ENCODE measurements around the gene CFAP99. TPM values are rescaled to one million over a fixed set of nuclear protein-coding genes. Genes with fewer than 3 reads are reported as not detected.

CFAP99 gene
- polyA plus RNA-seq, 1 donor (not counting 4 experiments of a cell fraction or from before 2014, with no cell fraction given), result not detected

- Histone ChIP-seq H3K27ac (ENCODE audit: control insufficient read depth, insufficient read depth, low read length) (no peak within 1 kb of the TSS), H3K4me1 (ENCODE audit: control insufficient read depth, extremely low read depth, insufficient read depth, low read length) (peaks cover 20% of the 10 kb centered on the region), H2AFZ (ENCODE audit: control insufficient read depth, low read length) (peak within 1 kb of the TSS; percentile 33), H3K9me1 (ENCODE audit: control insufficient read depth, extremely low read depth, insufficient read depth, low read length) (no peaks in the 10 kb centered on the region), H3K9ac (ENCODE audit: control insufficient read depth, extremely low read depth, insufficient read depth, low read length) (peak within 1 kb of the TSS; percentile 50), H3K9me3 (ENCODE audit: control insufficient read depth, low read depth, low read length) (no peaks in the 10 kb centered on the region), H3K27me3 (ENCODE audit: control insufficient read depth, extremely low read depth, insufficient read depth, low read length) (peaks cover 59% of the 10 kb centered on the region), H4K20me1 (ENCODE audit: control insufficient read depth, extremely low read depth, insufficient read depth, low read length) (no peaks in the 10 kb centered on the region), H3K36me3 (ENCODE audit: control insufficient read depth in 2 of 2, extremely low read depth in 1 of 2, insufficient read depth in 2 of 2, low read length in 2 of 2) (no peaks in the 10 kb centered on the region), H3K79me2 (ENCODE audit: control insufficient read depth, insufficient read depth, low read length) (no peaks in the 10 kb centered on the region), H3K4me3 (ENCODE audit: control insufficient read depth in 2 of 3, extremely low read depth in 1 of 3, insufficient read depth in 2 of 3, low read depth in 1 of 3, low read length in 3 of 3) (peak within 1 kb of the TSS; percentile 44 to 69 (median 68)), H3K4me2 (ENCODE audit: control insufficient read depth, extremely low read depth, insufficient read depth, low read depth, low read length) (peak within 1 kb of the TSS; percentile 91)
- dilution Hi-C loops (cut with MboI; ENCODE audit: extremely low pct_ligation_motif_present, low sequenced_read_pairs), result no loop called here
- no peak for DNase-seq (ENCODE audit: low read depth, low spot score)
- TF ChIP-seq CTCF (optimal IDR thresholded peaks at IDR 0.05 in 1 of 3, IDR thresholded peaks at IDR 0.05 in 1 of 3, conservative IDR thresholded peaks at IDR 0.05 in 1 of 3; ENCODE audit: extremely low read depth in 1 of 3, insufficient read depth in 2 of 3, low read length in 3 of 3), result no peak
- TF ChIP-seq EZH2 (IDR thresholded peaks at IDR 0.05; ENCODE audit: low read length), result peak; percentile 98
- FAIRE-seq, result no peak
Measured at GRCh38 chr4:2417765-2418649, 748 bp upstream of the CFAP99 start, which contains the start of gene ZFYVE28. TSS of gene ZFYVE28 (minus strand) at chr4:2418645. CDS start at chr4:2418323, 322 bp downstream.

- Histone ChIP-seq H3K9me1 (ENCODE audit: control insufficient read depth, extremely low read depth, insufficient read depth, low read length) (no peaks in the 10 kb centered on the region), H3K4me2 (ENCODE audit: control insufficient read depth, extremely low read depth, insufficient read depth, low read depth, low read length) (no peak overlapping the region), H3K79me2 (ENCODE audit: control insufficient read depth, insufficient read depth, low read length) (no peaks in the 10 kb centered on the region), H3K36me3 (ENCODE audit: control insufficient read depth in 2 of 2, extremely low read depth in 1 of 2, insufficient read depth in 2 of 2, low read length in 2 of 2) (no peaks in the 10 kb centered on the region), H3K4me3 (ENCODE audit: control insufficient read depth in 2 of 3, extremely low read depth in 1 of 3, insufficient read depth in 2 of 3, low read depth in 1 of 3, low read length in 3 of 3) (no peak overlapping the region), H3K27me3 (ENCODE audit: control insufficient read depth, extremely low read depth, insufficient read depth, low read length) (peaks cover 65% of the 10 kb centered on the region), H3K27ac (ENCODE audit: control insufficient read depth, insufficient read depth, low read length) (no peak overlapping the region), H3K4me1 (ENCODE audit: control insufficient read depth, extremely low read depth, insufficient read depth, low read length) (peaks cover 10% of the 10 kb centered on the region), H3K9me3 (ENCODE audit: control insufficient read depth, low read depth, low read length) (no peaks in the 10 kb centered on the region), H2AFZ (ENCODE audit: control insufficient read depth, low read length) (no peak overlapping the region), H3K9ac (ENCODE audit: control insufficient read depth, extremely low read depth, insufficient read depth, low read length) (no peak overlapping the region), H4K20me1 (ENCODE audit: control insufficient read depth, extremely low read depth, insufficient read depth, low read length) (no peaks in the 10 kb centered on the region)
- dilution Hi-C loops (cut with MboI; ENCODE audit: extremely low pct_ligation_motif_present, low sequenced_read_pairs), result no loop called here
- DNase-seq (ENCODE audit: low read depth, low spot score) (no peak), FAIRE-seq (no peak)
- no peak for TF ChIP-seq CTCF (optimal IDR thresholded peaks at IDR 0.05 in 1 of 3, IDR thresholded peaks at IDR 0.05 in 1 of 3, conservative IDR thresholded peaks at IDR 0.05 in 1 of 3; ENCODE audit: extremely low read depth in 1 of 3, insufficient read depth in 2 of 3, low read length in 3 of 3)
- TF ChIP-seq EZH2 (IDR thresholded peaks at IDR 0.05; ENCODE audit: low read length), result no peak
Measured at GRCh38 chr4:2419814-2420213, 1.1 kb downstream of the CFAP99 start.

All from keratinocyte (primary cell).